Loucy (cell line): ENCODE data around the gene PDZD7.

Source experiments
- H2AFZ ChIP-seq: fragments of 200-600 bp; sonication (generic); 2 replicates; pipeline ENCODE4 v1.6.0; 2016; ENCODE audit warnings: antibody characterized with exemption, mild to moderate bottlenecking, low read length, moderate library complexity
- H3F3A ChIP-seq: fragments of 200-600 bp; 2 replicates; pipeline ENCODE4 v1.6.0; 2016; ENCODE audit warnings: antibody characterized with exemption, low read depth, mild to moderate bottlenecking
- H3K27me3 ChIP-seq: fragments of 200-600 bp; sonication (generic); 2 replicates; pipeline ENCODE4 v1.6.1; 2014; ENCODE audit warnings: low read length, mild to moderate bottlenecking; ENCODE audit not compliant: insufficient read depth, poor library complexity, severe bottlenecking
- H3K36me3 ChIP-seq: fragments of 200-600 bp; sonication (generic); 2 replicates; pipeline ENCODE4 v1.6.1; 2016; ENCODE audit warnings: low read length; ENCODE audit not compliant: insufficient read depth
- H3K4me1 ChIP-seq: fragments of 200-600 bp; sonication (generic); 2 replicates; pipeline ENCODE4 v1.5.1; 2014; ENCODE audit warnings: low read length, mild to moderate bottlenecking; ENCODE audit not compliant: insufficient read depth, poor library complexity, severe bottlenecking
- H3K4me2 ChIP-seq: fragments of 200-600 bp; sonication (generic); 2 replicates; pipeline ENCODE4 v1.6.0; 2014; ENCODE audit warnings: antibody characterized with exemption, low read length, low read depth, mild to moderate bottlenecking; ENCODE audit not compliant: poor library complexity, severe bottlenecking
- H3K4me3 ChIP-seq: fragments of 200-600 bp; sonication (generic); 2 replicates; pipeline ENCODE4 v1.5.1; 2014; ENCODE audit warnings: low read length, mild to moderate bottlenecking, mixed read lengths; ENCODE audit not compliant: poor library complexity, severe bottlenecking
- H3K79me2 ChIP-seq: fragments of 200-600 bp; sonication (generic); 2 replicates; pipeline ENCODE4 v1.6.1; 2014; ENCODE audit warnings: low read length; ENCODE audit not compliant: insufficient read depth
- H3K9ac ChIP-seq: fragments of 200-600 bp; sonication (generic); 2 replicates; pipeline ENCODE4 v1.6.0; 2014; ENCODE audit warnings: mild to moderate bottlenecking, low read depth, low read length, moderate library complexity; ENCODE audit not compliant: poor library complexity, severe bottlenecking
- H3K9me2 ChIP-seq: fragments of 200-600 bp; sonication (generic); replicated peaks from 2 replicates; pipeline ENCODE4 v1.6.1; 2016; ENCODE audit warnings: low read depth, low read length, mixed read lengths
- H3K9me3 ChIP-seq: fragments of 200-600 bp; sonication (generic); 2 replicates; pipeline ENCODE4 v1.6.1; 2014; ENCODE audit warnings: mild to moderate bottlenecking, antibody characterized with exemption, low read length, low read depth; ENCODE audit not compliant: insufficient read depth
- H4K20me1 ChIP-seq: fragments of 200-600 bp; sonication (generic); 2 replicates; pipeline ENCODE4 v1.6.0; 2014; ENCODE audit warnings: antibody characterized with exemption, low read length, mild to moderate bottlenecking; ENCODE audit not compliant: insufficient read depth, poor library complexity, severe bottlenecking
- EZH2phosphoT487 ChIP-seq: fragments of 200-600 bp; IDR thresholded peaks from 2 replicates; pipeline ENCODE4 v1.6.1; 2018; ENCODE audit warnings: antibody characterized with exemption, mild to moderate bottlenecking, moderate library complexity, borderline replicate concordance
- TF ChIP-seq, protein P1 (sequence below): fragments of 200-600 bp; sonication (generic); conservative IDR thresholded peaks from 2 replicates; pipeline ENCODE4 v1.5.1; 2014; ENCODE audit warnings: mild to moderate bottlenecking, antibody characterized with exemption, low read length

The PDZD7 gene

DNA sequence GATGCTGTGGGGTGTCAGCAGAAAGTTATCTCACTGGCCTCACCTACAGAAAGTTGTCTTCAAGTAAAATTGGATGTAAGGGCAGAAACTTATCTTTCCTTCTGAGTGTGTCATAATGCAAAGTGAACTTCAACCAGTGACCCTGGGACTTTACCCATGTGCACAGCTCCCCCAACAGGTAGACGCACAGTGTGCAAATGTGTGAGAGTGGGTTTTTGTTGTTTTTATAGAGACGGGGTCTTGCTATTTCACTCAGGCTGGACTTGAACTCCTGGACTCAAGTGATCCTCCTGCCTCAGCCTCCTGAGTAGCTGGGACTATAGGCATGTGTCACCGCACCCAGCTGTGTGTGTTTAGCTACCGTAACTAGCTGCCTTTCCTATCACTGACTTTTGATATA, 24.5 kb upstream of the PDZD7 start:
- Histone ChIP-seq H3K36me3 (no peaks in the 10 kb centered on the region), H3K4me1 (peaks cover 52% of the 10 kb centered on the region), H2AFZ (no peak overlapping the region), H3K79me2 (peaks cover 74% of the 10 kb centered on the region), H3K9me3 (no peaks in the 10 kb centered on the region), H3K27me3 (no peaks in the 10 kb centered on the region), H3K4me3 (peak overlapping the region; percentile 54), H3K4me2 (peak overlapping the region; percentile 73), H3F3A (no peaks in the 10 kb centered on the region), H4K20me1 (peaks cover 29% of the 10 kb centered on the region), H3K9ac (peak overlapping the region; percentile 50), H3K9me2 (no peaks in the 10 kb centered on the region)
- TF ChIP-seq, protein P1, sequence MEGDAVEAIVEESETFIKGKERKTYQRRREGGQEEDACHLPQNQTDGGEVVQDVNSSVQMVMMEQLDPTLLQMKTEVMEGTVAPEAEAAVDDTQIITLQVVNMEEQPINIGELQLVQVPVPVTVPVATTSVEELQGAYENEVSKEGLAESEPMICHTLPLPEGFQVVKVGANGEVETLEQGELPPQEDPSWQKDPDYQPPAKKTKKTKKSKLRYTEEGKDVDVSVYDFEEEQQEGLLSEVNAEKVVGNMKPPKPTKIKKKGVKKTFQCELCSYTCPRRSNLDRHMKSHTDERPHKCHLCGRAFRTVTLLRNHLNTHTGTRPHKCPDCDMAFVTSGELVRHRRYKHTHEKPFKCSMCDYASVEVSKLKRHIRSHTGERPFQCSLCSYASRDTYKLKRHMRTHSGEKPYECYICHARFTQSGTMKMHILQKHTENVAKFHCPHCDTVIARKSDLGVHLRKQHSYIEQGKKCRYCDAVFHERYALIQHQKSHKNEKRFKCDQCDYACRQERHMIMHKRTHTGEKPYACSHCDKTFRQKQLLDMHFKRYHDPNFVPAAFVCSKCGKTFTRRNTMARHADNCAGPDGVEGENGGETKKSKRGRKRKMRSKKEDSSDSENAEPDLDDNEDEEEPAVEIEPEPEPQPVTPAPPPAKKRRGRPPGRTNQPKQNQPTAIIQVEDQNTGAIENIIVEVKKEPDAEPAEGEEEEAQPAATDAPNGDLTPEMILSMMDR = peak; percentile 76
- TF ChIP-seq EZH2phosphoT487 = no peak

DNA sequence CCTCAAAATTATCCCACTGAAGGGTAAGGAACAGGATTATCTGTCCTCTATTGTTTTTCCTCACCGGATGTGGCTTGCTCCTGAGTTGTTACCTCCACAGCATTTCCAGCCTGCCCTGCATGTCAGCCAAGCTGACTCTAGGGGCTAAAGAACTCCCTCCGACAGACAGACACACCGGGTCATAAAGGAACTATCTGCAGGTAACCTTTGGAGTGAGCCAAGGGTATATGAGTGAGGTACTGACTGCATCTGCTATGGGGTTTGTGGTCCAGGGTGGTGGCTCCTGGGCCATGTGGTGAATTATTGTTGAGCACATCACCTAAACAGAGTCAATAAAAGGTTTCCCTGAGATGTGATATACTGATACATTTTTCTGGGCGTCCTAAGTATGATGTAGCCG, 23.9 kb upstream of the PDZD7 start:
- no peaks in the 10 kb centered on the region for H3K9me2 ChIP-seq
- H3K9ac ChIP-seq = no peak overlapping the region
- H3F3A ChIP-seq = no peaks in the 10 kb centered on the region
- peak overlapping the region; percentile 73 for H3K4me2 ChIP-seq
- H3K4me3 ChIP-seq = peak overlapping the region; percentile 54
- no peak for TF ChIP-seq EZH2phosphoT487
- TF ChIP-seq, protein P1 = no peak
- H3K4me1 ChIP-seq = peaks cover 52% of the 10 kb centered on the region
- H3K79me2 ChIP-seq = peaks cover 73% of the 10 kb centered on the region
- H2AFZ ChIP-seq = no peak overlapping the region
- no peaks in the 10 kb centered on the region for H3K36me3 ChIP-seq
- H3K27me3 ChIP-seq = no peaks in the 10 kb centered on the region
- H4K20me1 ChIP-seq = peaks cover 28% of the 10 kb centered on the region
- H3K9me3 ChIP-seq = no peaks in the 10 kb centered on the region

DNA sequence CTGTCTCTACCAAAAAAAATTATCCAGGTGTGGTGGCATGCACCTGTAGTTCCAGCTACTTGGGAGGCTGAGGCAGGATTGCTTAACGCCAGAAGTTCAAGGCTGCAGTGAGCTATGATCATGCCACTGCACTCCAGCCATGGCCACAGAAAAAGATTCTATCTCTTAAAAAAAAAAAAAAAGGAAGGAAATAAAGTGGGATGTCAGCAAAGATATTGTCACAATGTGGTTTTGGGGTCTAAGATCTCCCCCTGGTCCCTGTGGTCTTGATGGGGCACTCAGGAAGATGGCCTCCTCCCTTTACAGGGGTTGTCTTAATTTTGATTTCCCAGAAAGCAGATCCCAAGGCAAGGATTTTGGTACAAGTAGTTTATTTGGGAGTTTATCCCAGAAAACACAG, 23.4 kb upstream of the PDZD7 start:
- peaks cover 68% of the 10 kb centered on the region for H3K79me2 ChIP-seq
- no peaks in the 10 kb centered on the region for H3K36me3 ChIP-seq

More for the DNA sequence above, 23.4 kb upstream of the PDZD7 start:
- Histone ChIP-seq H3K27me3 (no peaks in the 10 kb centered on the region), H3K9me3 (no peaks in the 10 kb centered on the region), H3K9me2 (no peaks in the 10 kb centered on the region), H3K4me3 (peak overlapping the region; percentile 54), H2AFZ (no peak overlapping the region), H3K4me2 (peak overlapping the region; percentile 73), H3K4me1 (peaks cover 47% of the 10 kb centered on the region), H3K9ac (no peak overlapping the region), H4K20me1 (peaks cover 23% of the 10 kb centered on the region), H3F3A (no peaks in the 10 kb centered on the region)
- TF ChIP-seq, protein P1 = no peak
- no peak for TF ChIP-seq EZH2phosphoT487
